ENCODE data around the gene ITGAX.

ITGAX gene

DNA sequence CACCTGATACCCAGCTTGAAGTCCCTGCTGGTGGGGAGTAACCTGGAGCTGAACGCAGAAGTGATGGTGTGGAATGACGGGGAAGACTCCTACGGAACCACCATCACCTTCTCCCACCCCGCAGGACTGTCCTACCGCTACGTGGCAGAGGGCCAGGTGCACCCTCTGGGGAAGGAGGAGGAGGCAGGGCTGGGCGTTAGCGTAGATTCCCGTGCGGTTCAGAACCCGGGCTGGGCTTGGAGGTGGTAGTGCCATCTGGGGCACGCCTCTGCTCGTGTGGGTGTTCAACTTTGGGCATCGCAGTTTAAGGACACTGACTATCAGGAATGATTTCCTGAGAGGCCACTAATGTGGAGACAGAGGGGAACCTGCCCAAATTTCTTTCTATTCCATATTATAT lies 18.3 kb downstream of the ITGAX start:
- DNase-seq (ENCODE audit: low read depth, low spot score) = no peak

DNA sequence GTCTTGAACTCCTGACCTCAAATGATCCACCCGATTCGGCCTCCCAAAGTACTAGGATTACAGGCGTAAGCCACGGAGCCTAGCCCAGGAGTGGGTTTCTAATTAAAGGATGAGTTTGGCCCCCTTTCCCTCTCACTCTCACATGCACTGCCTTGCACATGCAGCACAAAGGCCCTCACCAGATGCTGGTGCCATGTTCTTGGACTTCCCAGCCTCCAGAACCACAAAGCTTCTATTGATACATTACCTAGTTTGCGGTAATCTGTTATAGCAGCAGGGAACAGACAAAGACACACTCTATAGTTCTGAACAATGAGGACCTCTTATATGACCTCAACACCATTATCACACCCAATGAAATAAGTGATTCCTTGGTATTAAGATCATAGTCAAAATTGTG lies 20.3 kb downstream of the ITGAX start:
- DNase-seq (ENCODE audit: low read depth, low spot score) = no peak

GRCh38 chr16:31376705-31377104 lies 21.7 kb downstream of the ITGAX start:
- DNase-seq (ENCODE audit: low read depth, low spot score) = no peak

GRCh38 chr16:31377210-31377903 lies 22.4 kb downstream of the ITGAX start:
- no peak for DNase-seq (ENCODE audit: low read depth, low spot score)

DNA sequence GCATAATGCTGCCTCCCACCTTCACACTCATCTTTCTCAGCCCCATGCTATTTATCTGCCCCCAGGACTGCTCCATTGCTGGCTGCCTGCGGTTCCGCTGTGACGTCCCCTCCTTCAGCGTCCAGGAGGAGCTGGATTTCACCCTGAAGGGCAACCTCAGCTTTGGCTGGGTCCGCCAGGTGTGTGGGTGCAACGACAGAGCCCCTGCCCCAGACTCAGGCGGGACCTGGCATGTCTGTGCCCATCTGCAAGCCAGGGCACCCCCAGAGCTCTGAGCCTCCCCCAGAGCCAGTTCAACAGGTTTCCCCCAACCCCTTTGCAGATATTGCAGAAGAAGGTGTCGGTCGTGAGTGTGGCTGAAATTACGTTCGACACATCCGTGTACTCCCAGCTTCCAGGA lies 25.2 kb downstream of the ITGAX start:
- no peak for DNase-seq (ENCODE audit: low read depth, low spot score)

- DNase-seq (ENCODE audit: low read depth, low spot score) = peak; percentile 6
These were observed 27.6 kb downstream of the ITGAX start for GRCh38 chr16:31382485-31383161.

GRCh38 chr16:31385680-31386079 lies 30.7 kb downstream of the ITGAX start:
- no peak for DNase-seq (ENCODE audit: low read depth, low spot score)

- DNase-seq (ENCODE audit: low read depth, low spot score) = no peak
These were observed 31.4 kb downstream of the ITGAX start for GRCh38 chr16:31386157-31386984.

GRCh38 chr16:31388535-31388934 lies 33.6 kb downstream of the ITGAX start:
- no peak for DNase-seq (ENCODE audit: low read depth, low spot score)

DNA sequence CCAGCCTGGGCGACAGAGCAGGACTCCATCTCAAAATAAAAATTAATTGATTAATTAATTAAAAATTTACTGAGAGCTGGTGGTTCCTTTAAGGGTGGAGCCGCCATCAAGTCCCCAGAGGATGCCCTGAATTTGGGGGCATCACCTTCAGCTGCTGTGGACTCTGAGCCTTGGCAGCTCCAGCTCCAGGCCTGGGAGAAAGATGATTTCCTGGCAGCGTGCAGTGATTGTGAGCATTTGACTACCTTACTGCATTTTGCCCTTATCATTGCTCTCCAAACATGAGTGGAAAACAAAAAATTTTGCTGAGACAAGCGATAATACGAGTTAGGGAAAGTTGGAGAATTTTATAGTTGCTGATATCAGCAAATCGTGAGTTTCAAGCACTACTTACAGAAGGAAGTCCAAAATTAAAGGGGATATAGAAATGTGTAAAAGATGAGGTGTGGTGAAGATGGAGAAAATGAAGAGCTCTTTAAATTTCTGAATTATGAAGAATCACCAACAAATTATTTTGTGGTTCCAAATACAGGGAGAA lies 35.6 kb downstream of the ITGAX start:
- no peak for DNase-seq (ENCODE audit: low read depth, low spot score)

DNA sequence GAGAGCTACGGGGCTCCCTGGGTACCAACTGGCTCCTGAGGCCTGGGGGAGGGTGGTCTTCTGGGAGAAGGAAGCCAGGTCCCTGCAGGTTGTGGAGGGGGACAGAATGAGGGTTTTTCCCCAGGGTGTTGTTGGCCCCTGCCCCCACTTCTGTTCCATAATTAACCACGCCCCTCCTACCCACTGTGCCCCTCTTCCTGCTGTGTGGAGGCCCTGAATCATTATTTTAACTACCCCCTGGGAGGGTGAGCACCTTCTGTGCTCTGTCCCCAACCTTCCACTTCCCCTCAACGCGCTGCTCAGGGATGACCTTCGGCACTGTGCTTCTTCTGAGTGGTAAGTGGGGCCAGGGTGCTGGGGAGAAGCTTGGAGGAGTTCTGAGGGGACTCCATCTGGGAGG lies 38.1 kb downstream of the ITGAX start, which contains the start of gene ITGAD:
Gene ITGAD (plus strand): TSS at position 280 of the 400 bp plus-strand sequence. CDS start 26 bp downstream, at position 306.
- DNase-seq (ENCODE audit: low read depth, low spot score) = no peak

- DNase-seq (ENCODE audit: low read depth, low spot score) = no peak
These were observed 40.7 kb downstream of the ITGAX start for GRCh38 chr16:31395647-31396046.

DNA sequence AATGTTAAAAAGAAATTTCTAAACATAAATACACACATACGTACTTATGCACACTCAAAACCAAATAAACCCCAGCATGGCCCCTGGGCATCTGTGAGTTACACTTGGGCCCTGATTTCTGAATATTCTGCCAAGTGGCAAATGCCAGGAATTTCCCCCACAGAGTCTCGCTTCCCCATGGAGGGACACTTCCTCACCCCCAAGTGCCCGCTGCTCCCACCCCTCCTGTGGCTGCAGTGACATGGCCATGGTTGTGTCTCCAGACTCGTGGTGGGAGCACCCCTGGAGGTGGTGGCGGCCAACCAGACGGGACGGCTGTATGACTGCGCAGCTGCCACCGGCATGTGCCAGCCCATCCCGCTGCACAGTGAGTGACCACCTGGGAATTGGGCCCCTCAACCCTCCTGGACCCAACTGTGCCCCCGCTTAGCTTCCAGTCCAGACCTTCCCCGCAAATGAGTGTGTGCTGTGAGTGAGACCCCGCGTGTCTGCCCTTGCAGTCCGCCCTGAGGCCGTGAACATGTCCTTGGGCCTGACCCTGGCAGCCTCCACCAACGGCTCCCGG lies 42.2 kb downstream of the ITGAX start:
- no peak for DNase-seq (ENCODE audit: low read depth, low spot score)

GRCh38 chr16:31397701-31398100 lies 42.7 kb downstream of the ITGAX start:
- no peak for DNase-seq (ENCODE audit: low read depth, low spot score)

GRCh38 chr16:31400191-31400590 lies 45.2 kb downstream of the ITGAX start:
- no peak for DNase-seq (ENCODE audit: low read depth, low spot score)

DNA sequence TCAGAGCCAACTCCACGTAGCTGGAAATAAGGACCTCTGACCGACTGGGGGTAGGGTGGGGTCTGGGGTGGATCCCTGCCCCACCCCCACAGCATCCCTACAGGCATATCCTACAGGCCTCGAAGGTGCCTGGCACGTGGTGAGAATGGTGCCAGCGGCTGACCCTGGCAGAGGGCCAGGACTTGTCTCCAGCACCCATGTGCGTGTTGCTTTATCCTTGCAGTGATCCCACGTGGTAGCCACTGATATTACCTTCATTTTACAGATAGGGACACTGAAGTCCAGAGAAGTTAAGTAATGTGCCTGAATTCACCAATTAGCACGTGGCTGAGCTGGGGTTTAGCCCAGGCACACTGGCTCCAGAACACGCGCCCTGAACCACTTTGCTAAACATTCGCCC lies 46.5 kb downstream of the ITGAX start:
- no peak for DNase-seq (ENCODE audit: low read depth, low spot score)

DNA sequence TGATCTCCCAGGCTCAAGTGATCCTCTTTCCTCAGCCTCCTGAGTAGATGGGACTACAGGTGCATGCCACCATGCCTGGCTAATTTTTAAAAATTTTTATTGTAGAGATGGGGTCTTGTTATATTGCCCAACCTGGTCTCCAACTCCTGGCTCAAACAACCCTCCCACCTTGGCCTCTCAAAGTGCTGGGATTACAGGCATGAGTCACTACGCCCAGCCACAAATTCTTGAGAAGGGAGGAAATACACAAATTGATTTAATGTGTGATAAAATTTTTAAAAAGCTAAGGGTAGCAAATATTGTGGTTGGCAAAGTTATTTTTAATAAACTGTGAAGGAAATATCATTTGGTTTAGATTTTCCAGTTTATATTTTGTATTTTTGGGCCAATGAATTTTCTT lies 47.7 kb downstream of the ITGAX start:
- DNase-seq (ENCODE audit: low read depth, low spot score) = no peak

DNA sequence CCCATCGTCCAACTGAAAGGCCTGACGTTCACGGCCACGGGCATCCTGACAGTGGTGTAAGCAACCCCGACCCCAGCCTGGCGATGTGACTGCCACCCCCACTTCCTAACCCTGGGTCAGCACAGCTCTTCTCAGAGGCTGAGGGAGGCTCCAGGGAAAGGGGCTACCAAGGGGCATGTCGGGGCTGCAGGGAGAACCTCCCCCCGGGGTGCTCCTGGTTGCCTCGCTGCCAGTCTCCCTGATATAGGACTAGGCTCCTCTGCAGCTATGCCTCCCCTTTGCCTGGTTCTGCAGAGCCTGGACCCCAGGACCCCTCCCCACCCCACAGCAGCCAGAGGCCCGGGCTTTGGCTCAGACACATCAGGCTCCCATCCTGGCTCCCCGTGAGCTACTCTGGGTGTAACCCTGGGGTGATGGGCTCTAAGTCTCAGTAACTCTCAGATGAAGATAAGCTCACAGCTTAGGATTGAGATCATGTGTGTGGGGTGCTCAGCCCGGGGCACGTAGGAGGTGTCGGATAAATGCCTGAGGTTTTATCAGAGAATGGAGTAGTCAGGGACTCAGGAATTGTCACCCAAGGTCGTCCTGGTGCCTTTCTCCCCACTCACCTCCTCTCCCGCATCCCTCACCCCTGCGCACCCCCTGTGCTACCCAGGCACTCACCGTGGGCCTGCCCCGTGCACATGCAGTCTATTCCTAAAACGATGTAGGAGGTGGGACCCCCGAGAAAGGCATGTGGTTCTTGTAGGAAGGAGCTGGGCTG lies 48.8 kb downstream of the ITGAX start:
- no peak for DNase-seq (ENCODE audit: low read depth, low spot score)

GRCh38 chr16:31404353-31405064 lies 49.5 kb downstream of the ITGAX start:
- DNase-seq (ENCODE audit: low read depth, low spot score) = no peak

DNA sequence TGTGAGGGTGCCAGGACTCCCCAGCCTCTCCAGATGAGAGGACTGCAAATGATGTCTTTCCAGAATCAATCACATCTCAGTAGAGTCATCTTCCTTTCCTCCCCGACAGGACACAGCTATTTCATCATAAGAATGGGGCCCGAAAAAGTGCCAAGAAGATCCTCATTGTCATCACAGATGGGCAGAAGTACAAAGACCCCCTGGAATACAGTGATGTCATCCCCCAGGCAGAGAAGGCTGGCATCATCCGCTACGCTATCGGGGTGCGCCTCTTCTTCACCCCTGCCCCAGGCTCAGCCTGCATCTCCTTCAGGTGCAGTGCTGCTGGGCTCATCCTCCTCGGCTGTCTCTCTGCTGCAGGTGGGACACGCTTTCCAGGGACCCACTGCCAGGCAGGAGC lies 52.4 kb downstream of the ITGAX start:
- DNase-seq (ENCODE audit: low read depth, low spot score) = no peak

Measured in activated CD4-positive, CD25-positive, alpha-beta regulatory T cell treated with anti-CD3 and anti-CD28 coated beads, Interleukin-2, amount 50 U/mL, for 16 hours (primary cell).